Right hindlimb (tissue), 1 donor: Measurements from ENCODE around the gene PRPF40B.

Experiments used
- DNase-seq: peaks from one replicate; pipeline ENCODE4 v3.0.0-alpha.2; 2018

Gene PRPF40B

GRCh38 chr12:49689785-49690184, 66.4 kb downstream of the PRPF40B start:
- DNase-seq, result no peak

GRCh38 chr12:49692851-49693250, 69.5 kb downstream of the PRPF40B start:
- DNase-seq, result no peak

- DNase-seq, result no peak
These were observed 70.6 kb downstream of the PRPF40B start for GRCh38 chr12:49693931-49694444.
